ENCODE data around the gene PRKN. TPM values are rescaled to one million over a fixed set of nuclear protein-coding genes. Genes with fewer than 3 reads are reported as not detected.

Gene PRKN
- total and polyA plus RNA-seq, 2 experiments from 2014 or later: 11.7 to 28.1 TPM

- Histone ChIP-seq H3K4me1 (ENCODE audit: low read depth) (peaks cover 9% of the 10 kb centered on the region), H3K27me3 (no peaks in the 10 kb centered on the region), H3K27ac (no peak overlapping the region), H3K4me3 (no peak overlapping the region), H3K9me3 (ENCODE audit: low read depth) (no peaks in the 10 kb centered on the region), H3K36me3 (no peaks in the 10 kb centered on the region)
- DNase-seq (ENCODE audit: low read depth in 1 of 2, low spot score in 1 of 2): no peak
- TF ChIP-seq CTCF (IDR thresholded peaks at IDR 0.05; ENCODE audit: low read depth, low read length): no peak
Observed at GRCh38 chr6:161954699-161955276, 772.8 kb downstream of the PRKN start.

- Histone ChIP-seq H3K27ac (no peak overlapping the region), H3K27me3 (no peaks in the 10 kb centered on the region), H3K4me1 (ENCODE audit: low read depth) (peaks cover 9% of the 10 kb centered on the region), H3K9me3 (ENCODE audit: low read depth) (no peaks in the 10 kb centered on the region), H3K36me3 (no peaks in the 10 kb centered on the region), H3K4me3 (no peak overlapping the region)
- DNase-seq (ENCODE audit: low read depth in 1 of 2, low spot score in 1 of 2): no peak
- TF ChIP-seq CTCF (IDR thresholded peaks at IDR 0.05; ENCODE audit: low read depth, low read length): no peak
Observed at GRCh38 chr6:161954077-161954476, 773.5 kb downstream of the PRKN start.

GRCh38 chr6:161951126-161951525 is 776.4 kb downstream of the PRKN start:
- no peak for DNase-seq (ENCODE audit: low read depth in 1 of 2, low spot score in 1 of 2)
- TF ChIP-seq CTCF (IDR thresholded peaks at IDR 0.05; ENCODE audit: low read depth, low read length): no peak
- Histone ChIP-seq H3K9me3 (ENCODE audit: low read depth) (no peaks in the 10 kb centered on the region), H3K27me3 (no peaks in the 10 kb centered on the region), H3K4me1 (ENCODE audit: low read depth) (peaks cover 9% of the 10 kb centered on the region), H3K4me3 (no peak overlapping the region), H3K27ac (peak overlapping the region; percentile 31), H3K36me3 (no peaks in the 10 kb centered on the region)

GRCh38 chr6:161949531-161949930 is 778.0 kb downstream of the PRKN start:
- no peak for TF ChIP-seq CTCF (IDR thresholded peaks at IDR 0.05; ENCODE audit: low read depth, low read length)
- no peaks in the 10 kb centered on the region for H3K27me3 ChIP-seq
- no peaks in the 10 kb centered on the region for H3K36me3 ChIP-seq
- no peak for DNase-seq (ENCODE audit: low read depth in 1 of 2, low spot score in 1 of 2)
- H3K4me3 ChIP-seq: no peak overlapping the region
- H3K9me3 ChIP-seq (ENCODE audit: low read depth): no peaks in the 10 kb centered on the region
- peaks cover 9% of the 10 kb centered on the region for H3K4me1 ChIP-seq (ENCODE audit: low read depth)
- H3K27ac ChIP-seq: no peak overlapping the region

- H3K9me3 ChIP-seq (ENCODE audit: low read depth): no peaks in the 10 kb centered on the region
- H3K36me3 ChIP-seq: no peaks in the 10 kb centered on the region
- H3K4me1 ChIP-seq (ENCODE audit: low read depth): peaks cover 9% of the 10 kb centered on the region
- no peaks in the 10 kb centered on the region for H3K27me3 ChIP-seq
- TF ChIP-seq CTCF (IDR thresholded peaks at IDR 0.05; ENCODE audit: low read depth, low read length): no peak
- no peak for DNase-seq (ENCODE audit: low read depth in 1 of 2, low spot score in 1 of 2)
- H3K4me3 ChIP-seq: no peak overlapping the region
- no peak overlapping the region for H3K27ac ChIP-seq
Observed at GRCh38 chr6:161948462-161948861, 779.1 kb downstream of the PRKN start.
